IMR-90 (cell line): ENCODE measurements around the gene TUBA1B. TPM values are rescaled to one million over a fixed set of nuclear protein-coding genes. Genes with fewer than 3 reads are reported as not detected.

Experiments
- ATAC-seq: fragments of 200-7000 bp; cut with Tn5 transposase; 2 replicates; pipeline ENCODE4 v1.9.1; 2020; ENCODE audit warnings: low read depth, mild to moderate bottlenecking, moderate library complexity
- BruUV-seq: library from RNA; stranded (reverse); fragments of 400-500 nt; replicated peaks from 2 replicates; lab custom pipeline; 2021; lab: Mats Ljungman, UMichigan
- CTCF ChIA-PET: fragments of 300-600 bp; formaldehyde crosslinking; extraction: SDS; loops from one replicate; lab custom pipeline; 2021; ENCODE audit warnings: antibody characterized with exemption; lab: Yijun Ruan, JAX
- POLR2A ChIA-PET: fragments of 300-600 bp; sonication (Branson Sonifier 250); formaldehyde crosslinking; loops from one replicate; lab custom pipeline; 2022; ENCODE audit warnings: antibody characterized with exemption; ENCODE audit not compliant: unreplicated experiment; lab: Charles Lee
- DNase-seq: peaks from one replicate; pipeline ENCODE4 v3.0.0; 2013
- H2AFZ ChIP-seq: replicated peaks from 2 replicates; pipeline ENCODE3; 2013; ENCODE audit warnings: low read length, mild to moderate bottlenecking; ENCODE audit not compliant: poor library complexity
- H2AK5ac ChIP-seq: 2 replicates; pipeline ENCODE4 v1.6.1; 2013; ENCODE audit warnings: low read depth, low read length, inconsistent platforms
- H2AK9ac ChIP-seq: replicated peaks from 2 replicates; pipeline ENCODE3; 2013; ENCODE audit warnings: mild to moderate bottlenecking, low read depth, low read length, moderate library complexity; ENCODE audit not compliant: poor library complexity
- H2BK120ac ChIP-seq: 2 replicates; pipeline ENCODE4 v1.6.1; 2013; ENCODE audit warnings: low read depth, low read length, inconsistent platforms
- H2BK15ac ChIP-seq: 3 replicates; pipeline ENCODE4 v1.6.1; 2013; ENCODE audit warnings: low read depth, low read length, inconsistent platforms
- H2BK20ac ChIP-seq: 2 replicates; pipeline ENCODE4 v1.6.1; 2013; ENCODE audit warnings: low read depth, mild to moderate bottlenecking, inconsistent platforms, low read length, moderate library complexity
- H2BK5ac ChIP-seq: 2 replicates; pipeline ENCODE4 v1.6.1; 2013; ENCODE audit warnings: mild to moderate bottlenecking, low read depth, low read length, inconsistent platforms; ENCODE audit not compliant: poor library complexity, severe bottlenecking
- H3K14ac ChIP-seq: replicated peaks from 2 replicates; pipeline ENCODE4 v1.6.1; 2013; ENCODE audit warnings: low read depth, low read length, inconsistent platforms
- H3K18ac ChIP-seq: 2 replicates; pipeline ENCODE4 v1.6.1; 2013; ENCODE audit warnings: low read depth, low read length, control low read depth
- H3K23ac ChIP-seq: 2 replicates; pipeline ENCODE4 v1.6.1; 2013; ENCODE audit warnings: low read depth, low read length, inconsistent platforms
- H3K27ac ChIP-seq: 2 replicates; pipeline ENCODE4 v1.5.1; 2013; ENCODE audit warnings: mild to moderate bottlenecking, control low read depth, low read length; ENCODE audit not compliant: insufficient read depth
- H3K27me3 ChIP-seq: 2 replicates; pipeline ENCODE4 v1.6.1; 2013; ENCODE audit warnings: low read length; ENCODE audit not compliant: control insufficient read depth, insufficient read depth
- H3K36me3 ChIP-seq: 2 replicates; pipeline ENCODE4 v1.6.1; 2013; ENCODE audit warnings: low read length, mixed read lengths; ENCODE audit not compliant: control insufficient read depth, insufficient read depth
- H3K4ac ChIP-seq: 2 replicates; pipeline ENCODE4 v1.6.1; 2013; ENCODE audit warnings: low read depth, low read length, inconsistent platforms
- H3K4me1 ChIP-seq: 2 replicates; pipeline ENCODE4 v1.6.1; 2013; ENCODE audit warnings: low read length, mixed read lengths; ENCODE audit not compliant: control insufficient read depth, insufficient read depth
- H3K4me2 ChIP-seq: 2 replicates; pipeline ENCODE4 v1.6.1; 2013; ENCODE audit warnings: low read depth, mild to moderate bottlenecking, control low read depth, low read length, moderate library complexity
- H3K4me3 ChIP-seq: 2 replicates; pipeline ENCODE4 v1.5.1; 2013; ENCODE audit warnings: low read depth, mild to moderate bottlenecking, control low read depth, low read length, moderate library complexity; ENCODE audit not compliant: insufficient read depth
- H3K56ac ChIP-seq: 2 replicates; pipeline ENCODE4 v1.6.1; 2013; ENCODE audit warnings: low read length, inconsistent platforms; ENCODE audit not compliant: insufficient read depth; ENCODE audit errors: extremely low read depth
- H3K79me1 ChIP-seq, 2 experiments: 2 replicates each; pipeline ENCODE4 v1.6.1; 2013; ENCODE audit warnings: low read length in 2 of 2, inconsistent platforms in 1 of 2, low read depth in 1 of 2
- H3K9ac ChIP-seq: 2 replicates; pipeline ENCODE4 v1.6.1; 2013; ENCODE audit warnings: low read depth, low read length, control low read depth
- H3K9me1 ChIP-seq: 2 replicates; pipeline ENCODE4 v1.6.1; 2013; ENCODE audit warnings: low read length, inconsistent platforms; ENCODE audit not compliant: insufficient read depth
- H3K9me3 ChIP-seq: 2 replicates; pipeline ENCODE4 v1.6.1; 2013; ENCODE audit warnings: low read length; ENCODE audit not compliant: control insufficient read depth, insufficient read depth
- H4K20me1 ChIP-seq: 2 replicates; pipeline ENCODE4 v1.6.1; 2013; ENCODE audit warnings: low read length, inconsistent platforms; ENCODE audit not compliant: insufficient read depth
- H4K5ac ChIP-seq: 2 replicates; pipeline ENCODE4 v1.6.1; 2013; ENCODE audit warnings: mild to moderate bottlenecking, low read depth, low read length, control low read depth
- H4K8ac ChIP-seq, 2 experiments: 2 replicates each; pipeline ENCODE4 v1.6.1; 2013; ENCODE audit warnings: low read depth in 2 of 2, low read length in 2 of 2, control low read depth in 1 of 2, inconsistent platforms in 1 of 2
- H4K91ac ChIP-seq: 2 replicates; pipeline ENCODE4 v1.6.1; 2013; ENCODE audit warnings: low read depth, low read length, inconsistent platforms; ENCODE audit not compliant: insufficient read depth
- CEBPB ChIP-seq: IDR thresholded peaks from 2 replicates; pipeline ENCODE4 v1.6.1; 2012; ENCODE audit warnings: low read depth, low read length, improper control_type of control experiment
- FOS ChIP-seq: fragments of 150-350 bp; IDR thresholded peaks from 2 replicates; pipeline ENCODE4 v1.6.1; 2016; ENCODE audit warnings: low read depth, low read length
- MAFK ChIP-seq: IDR thresholded peaks from 2 replicates; pipeline ENCODE4 v1.6.1; 2012; ENCODE audit warnings: low read depth, low read length, improper control_type of control experiment
- MAZ ChIP-seq: IDR thresholded peaks from 2 replicates; pipeline ENCODE4 v1.6.1; 2012; ENCODE audit warnings: low read depth, mild to moderate bottlenecking, low read length, improper control_type of control experiment, moderate library complexity, borderline replicate concordance
- MXI1 ChIP-seq: IDR thresholded peaks from 2 replicates; pipeline ENCODE4 v1.6.1; 2012; ENCODE audit warnings: low read depth, mild to moderate bottlenecking, low read length, moderate library complexity, borderline replicate concordance
- NFE2L2 ChIP-seq: fragments of 150-350 bp; IDR thresholded peaks from 2 replicates; pipeline ENCODE4 v1.6.1; 2016; ENCODE audit warnings: low read depth, mild to moderate bottlenecking, low read length
- POLR2A ChIP-seq: IDR thresholded peaks from 2 replicates; pipeline ENCODE4 v1.6.1; 2012; ENCODE audit warnings: mild to moderate bottlenecking, low read depth, low read length
- RCOR1 ChIP-seq: IDR thresholded peaks from 2 replicates; pipeline ENCODE4 v1.6.1; 2012; ENCODE audit warnings: mild to moderate bottlenecking, low read length, improper control_type of control experiment; ENCODE audit not compliant: insufficient replicate concordance
- RFX5 ChIP-seq: IDR thresholded peaks from 2 replicates; pipeline ENCODE4 v1.8.0; 2012; ENCODE audit warnings: low read depth, mild to moderate bottlenecking, low read length, moderate library complexity
- WGBS, 2 experiments: methylation state at CpG; one replicate each; pipeline versions ENCODE4 v1.1.5 to v1.1.7; 2013; ENCODE audit warnings: missing lambda C conversion rate in 2 of 2; ENCODE audit not compliant: insufficient read length in 1 of 2; ENCODE audit errors: extremely low coverage in 2 of 2; 5-methylcytosine and 5-hydroxymethylcytosine counted together
- dilution Hi-C: fragments of 300-500 bp; cut with HindIII; formaldehyde crosslinking; loops from one replicate; pipeline ENCODE4 v1.14.3; 2018; ENCODE audit warnings: low sequenced_read_pairs; ENCODE audit not compliant: unreplicated experiment
- in situ Hi-C: fragments of 300-500 bp; cut with MboI; formaldehyde crosslinking; loops from 3 replicates; pipeline ENCODE4 v1.14.3; 2019; ENCODE audit warnings: low sequenced_read_pairs, inconsistent platforms, mixed read lengths
- intact Hi-C: fragments of 100-400 bp; cut with micrococcal nuclease; formaldehyde crosslinking; loops from 2 replicates; pipeline ENCODE4 v1.10.0; 2022
- polyA plus RNA-seq, 3 experiments: library from polyadenylated mRNA; depleted of rRNA; stranded (reverse); fragments of >200 nt; gene quantifications; 2 replicates each; pipeline ENCODE4 v1.2.3, GENCODE V29; 2012; ENCODE audit warnings: low replicate concordance in 1 of 3
- total RNA-seq: library from RNA; depleted of rRNA; stranded (reverse); fragments of >200 nt; gene quantifications from 2 replicates; pipeline ENCODE4 v1.2.3, GENCODE V29; 2012
- TF ChIP-seq, protein P1 (sequence below): fragments of 150-350 bp; IDR thresholded peaks from 2 replicates; pipeline ENCODE4 v1.6.1; 2016; ENCODE audit warnings: low read depth, mild to moderate bottlenecking, low read length, moderate library complexity, borderline replicate concordance
- TF ChIP-seq, protein P2 (sequence below): conservative IDR thresholded peaks from 2 replicates; pipeline ENCODE4 v1.5.1; 2012; ENCODE audit warnings: mild to moderate bottlenecking, low read depth, low read length, improper control_type of control experiment

Gene TUBA1B
- total and polyA plus RNA-seq, 2 of the 4 experiments (the other 2 are of a cell fraction) = 4,221 to 5,195 TPM

DNA sequence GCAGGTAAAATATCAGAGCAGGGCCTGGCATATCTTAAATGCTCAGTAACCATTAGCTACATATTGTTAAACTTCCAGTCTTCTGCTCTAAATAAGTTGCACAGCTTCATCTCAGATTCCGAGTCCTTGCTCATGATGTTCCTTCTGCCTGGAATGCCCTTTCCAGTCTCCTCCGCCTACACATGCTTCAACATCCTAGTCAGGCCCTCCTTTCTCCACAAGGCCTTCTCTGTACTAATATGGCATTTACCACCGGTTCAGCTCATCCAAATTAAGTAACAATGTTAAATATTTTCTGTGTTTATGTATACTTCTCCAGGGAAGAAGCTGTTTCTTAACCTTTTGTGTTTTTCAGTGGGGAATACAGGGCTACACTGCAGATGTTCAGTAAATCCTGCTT lies 45.1 kb downstream of the TUBA1B start:
- Histone ChIP-seq H3K79me1 (0 out of 4 replicates have a peak, but pooled peaks cover 0 to 3% of the 10 kb centered on the region in 2 experiments), H2BK120ac (no peak overlapping the region), H3K23ac (no peak overlapping the region), H4K91ac (no peak overlapping the region), H3K4me2 (no peak overlapping the region), H3K36me3 (no peaks in the 10 kb centered on the region), H2BK15ac (no peak overlapping the region), H3K27me3 (peaks cover 15% of the 10 kb centered on the region), H2AK9ac (no peak overlapping the region), H3K14ac (no peak overlapping the region), H4K5ac (no peak overlapping the region), H4K20me1 (no peaks in the 10 kb centered on the region; the same call in 1 of the 2 replicates), H2BK20ac (no peak overlapping the region), H3K4me1 (peaks cover 4% of the 10 kb centered on the region; the same call in 1 of the 2 replicates), H3K27ac (no peak overlapping the region), H3K56ac (no peak overlapping the region), H2AK5ac (no peak overlapping the region), H3K4me3 (no peak overlapping the region), H2BK5ac (peak overlapping the region; percentile 6), H3K9me3 (no peaks in the 10 kb centered on the region), H4K8ac (0 out of 4 replicates have a peak overlapping the region, but pooled peaks have one; percentile 8 to 31), H3K4ac (no peak overlapping the region), H3K9me1 (peaks cover 2% of the 10 kb centered on the region; the same call in 1 of the 2 replicates), H3K18ac (peak overlapping the region; percentile 70; the same call in 1 of the 2 replicates), H2AFZ (no peak overlapping the region), H3K9ac (no peak overlapping the region)
- BruUV-seq = no TSS peak
- in situ Hi-C loops = no loop called here
- ChIA-PET CTCF (interaction anchor here (1.1 to 3.7 kb wide), 2 partner anchors 16 to 33 kb away, joined by 3 to 16 read pairs; partner anchors contain the start of gene RHEBL1), POLR2A (no interaction called here)
- intact Hi-C loops = loop anchor here (10.0 kb wide), 1 partner anchor 99 kb away; the partner anchor contains the start of gene TUBA1A
- dilution Hi-C loops = no loop called here
- no CpG with 5 or more reads among the region's 3 CpGs for WGBS, 2 experiments
- TF ChIP-seq MAFK = no peak
- TF ChIP-seq POLR2A = no peak
- no peak for TF ChIP-seq NFE2L2
- TF ChIP-seq MXI1 = no peak
- TF ChIP-seq, protein P1, sequence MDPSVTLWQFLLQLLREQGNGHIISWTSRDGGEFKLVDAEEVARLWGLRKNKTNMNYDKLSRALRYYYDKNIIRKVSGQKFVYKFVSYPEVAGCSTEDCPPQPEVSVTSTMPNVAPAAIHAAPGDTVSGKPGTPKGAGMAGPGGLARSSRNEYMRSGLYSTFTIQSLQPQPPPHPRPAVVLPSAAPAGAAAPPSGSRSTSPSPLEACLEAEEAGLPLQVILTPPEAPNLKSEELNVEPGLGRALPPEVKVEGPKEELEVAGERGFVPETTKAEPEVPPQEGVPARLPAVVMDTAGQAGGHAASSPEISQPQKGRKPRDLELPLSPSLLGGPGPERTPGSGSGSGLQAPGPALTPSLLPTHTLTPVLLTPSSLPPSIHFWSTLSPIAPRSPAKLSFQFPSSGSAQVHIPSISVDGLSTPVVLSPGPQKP = no peak
- TF ChIP-seq MAZ = no peak
- no peak for TF ChIP-seq RFX5
- TF ChIP-seq FOS = no peak
- no peak for TF ChIP-seq RCOR1
- TF ChIP-seq, protein P2, sequence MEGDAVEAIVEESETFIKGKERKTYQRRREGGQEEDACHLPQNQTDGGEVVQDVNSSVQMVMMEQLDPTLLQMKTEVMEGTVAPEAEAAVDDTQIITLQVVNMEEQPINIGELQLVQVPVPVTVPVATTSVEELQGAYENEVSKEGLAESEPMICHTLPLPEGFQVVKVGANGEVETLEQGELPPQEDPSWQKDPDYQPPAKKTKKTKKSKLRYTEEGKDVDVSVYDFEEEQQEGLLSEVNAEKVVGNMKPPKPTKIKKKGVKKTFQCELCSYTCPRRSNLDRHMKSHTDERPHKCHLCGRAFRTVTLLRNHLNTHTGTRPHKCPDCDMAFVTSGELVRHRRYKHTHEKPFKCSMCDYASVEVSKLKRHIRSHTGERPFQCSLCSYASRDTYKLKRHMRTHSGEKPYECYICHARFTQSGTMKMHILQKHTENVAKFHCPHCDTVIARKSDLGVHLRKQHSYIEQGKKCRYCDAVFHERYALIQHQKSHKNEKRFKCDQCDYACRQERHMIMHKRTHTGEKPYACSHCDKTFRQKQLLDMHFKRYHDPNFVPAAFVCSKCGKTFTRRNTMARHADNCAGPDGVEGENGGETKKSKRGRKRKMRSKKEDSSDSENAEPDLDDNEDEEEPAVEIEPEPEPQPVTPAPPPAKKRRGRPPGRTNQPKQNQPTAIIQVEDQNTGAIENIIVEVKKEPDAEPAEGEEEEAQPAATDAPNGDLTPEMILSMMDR = no peak
- TF ChIP-seq CEBPB = no peak
- ATAC-seq = peak; percentile 50
- DNase-seq = peak; percentile 76
